ES-I3 (cell line): ENCODE data around the gene SRCIN1.
"Not testable (repeated sequence)": the region's sequence is repeated elsewhere in the genome, so short reads cannot be mapped to it uniquely, and the experiment has no call there.

Experiments used
- H3K36me3 ChIP-seq: 2 replicates; pipeline ENCODE4 v1.6.1; 2013; ENCODE audit warnings: mild to moderate bottlenecking, low read length, control low read depth, moderate library complexity; ENCODE audit not compliant: insufficient read depth
- H3K4me1 ChIP-seq: 2 replicates; pipeline ENCODE4 v1.6.1; 2013; ENCODE audit warnings: mild to moderate bottlenecking, control low read depth, low read length; ENCODE audit not compliant: insufficient read depth
- H3K9ac ChIP-seq: 2 replicates; pipeline ENCODE4 v1.6.1; 2013; ENCODE audit warnings: low read depth, mild to moderate bottlenecking, low read length, moderate library complexity
- H3K9me3 ChIP-seq: 2 replicates; pipeline ENCODE4 v1.6.1; 2013; ENCODE audit warnings: mild to moderate bottlenecking, low read length, moderate library complexity; ENCODE audit not compliant: control insufficient read depth, insufficient read depth

The SRCIN1 gene

GRCh38 chr17:38489774-38490173, 116.0 kb downstream of the SRCIN1 start:
- H3K4me1 ChIP-seq, H3K9ac ChIP-seq: not testable (repeated sequence)
- H3K36me3 ChIP-seq = peaks cover 10% of the 10 kb centered on the region

GRCh38 chr17:38485681-38486298, 120.0 kb downstream of the SRCIN1 start:
- peaks cover 11% of the 10 kb centered on the region for H3K36me3 ChIP-seq
- not testable (repeated sequence) for H3K4me1 ChIP-seq, H3K9ac ChIP-seq, H3K9me3 ChIP-seq

More at GRCh38 chr17:38489774-38490173, 116.0 kb downstream of the SRCIN1 start:
- not testable (repeated sequence) for H3K9me3 ChIP-seq

- H3K9ac ChIP-seq = no peak overlapping the region
Measured at GRCh38 chr17:38485146-38485468, 120.6 kb downstream of the SRCIN1 start.

GRCh38 chr17:38484242-38485145, 121.3 kb downstream of the SRCIN1 start:
- H3K9me3 ChIP-seq, H3K4me1 ChIP-seq, H3K9ac ChIP-seq: not testable (repeated sequence)
- H3K36me3 ChIP-seq = peaks cover 11% of the 10 kb centered on the region

More at GRCh38 chr17:38485146-38485468, 120.6 kb downstream of the SRCIN1 start:
- H3K36me3 ChIP-seq = peaks cover 11% of the 10 kb centered on the region
- no peaks in the 10 kb centered on the region for H3K4me1 ChIP-seq
- H3K9me3 ChIP-seq = no peaks in the 10 kb centered on the region

DNA sequence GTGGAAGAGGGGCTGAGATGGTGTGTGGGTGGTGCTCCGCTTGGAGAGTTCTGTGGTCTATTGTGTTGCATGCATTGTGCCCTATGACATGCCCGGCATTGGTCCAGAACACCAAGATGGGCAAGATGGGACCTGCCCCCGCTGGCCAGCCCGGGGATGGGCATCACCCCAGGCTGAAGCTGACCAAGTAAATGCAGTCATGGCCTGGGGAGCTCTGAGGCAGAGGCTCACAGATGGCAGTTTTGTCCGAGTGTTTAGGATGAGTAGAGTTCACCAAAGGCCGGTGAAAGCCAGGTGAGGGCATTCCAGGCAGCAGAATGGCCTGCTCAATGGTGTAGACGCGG, 123.1 kb downstream of the SRCIN1 start:
- H3K4me1 ChIP-seq, H3K9me3 ChIP-seq, H3K9ac ChIP-seq: not testable (repeated sequence)
- peaks cover 15% of the 10 kb centered on the region for H3K36me3 ChIP-seq

- peaks cover 15% of the 10 kb centered on the region for H3K36me3 ChIP-seq
- not testable (repeated sequence) for H3K4me1 ChIP-seq, H3K9ac ChIP-seq, H3K9me3 ChIP-seq
Measured at GRCh38 chr17:38482039-38482699, 123.6 kb downstream of the SRCIN1 start.
